Liver (tissue), 9 donors: ENCODE measurements around the gene DNMT3A. TPM values are rescaled to one million over a fixed set of nuclear protein-coding genes. Genes with fewer than 3 reads are reported as not detected.

Experiments used
- DNase-seq: peaks from one replicate; pipeline ENCODE4 v3.0.0-alpha.2; 2017; ENCODE audit warnings: low spot score
- H3K27ac ChIP-seq, 2 donors: one replicate each; pipeline ENCODE4 v1.7.0; 2013; ENCODE audit warnings: inconsistent platforms in 2 of 2, low read length in 2 of 2, control low read depth in 1 of 2, low read depth in 1 of 2, mild to moderate bottlenecking in 1 of 2
- H3K27me3 ChIP-seq, 4 donors: one replicate each; pipeline versions ENCODE4 v1.6.1 to v1.7.0; 2013; ENCODE audit warnings: low read length in 3 of 4, inconsistent platforms in 1 of 4, mild to moderate bottlenecking in 1 of 4, moderate library complexity in 1 of 4; ENCODE audit not compliant: control insufficient read depth in 4 of 4, insufficient read depth in 4 of 4
- H3K36me3 ChIP-seq, 4 donors: one replicate each; pipeline versions ENCODE4 v1.6.1 to v1.7.0; 2013; ENCODE audit warnings: low read length in 3 of 4, mild to moderate bottlenecking in 3 of 4, low read depth in 1 of 4, moderate library complexity in 1 of 4; ENCODE audit not compliant: control insufficient read depth in 4 of 4, insufficient read depth in 3 of 4
- H3K4me1 ChIP-seq, 4 donors: one replicate each; pipeline versions ENCODE4 v1.6.1 to v1.7.0; 2013; ENCODE audit warnings: low read length in 3 of 4, mild to moderate bottlenecking in 3 of 4, moderate library complexity in 1 of 4; ENCODE audit not compliant: control insufficient read depth in 4 of 4, insufficient read depth in 4 of 4
- H3K4me3 ChIP-seq, 3 donors: one replicate each; pipeline versions ENCODE4 v1.6.1 to v1.7.0; 2013; ENCODE audit warnings: low read length in 3 of 3, control low read depth in 1 of 3, low read depth in 1 of 3, mild to moderate bottlenecking in 1 of 3
- H3K9ac ChIP-seq, 2 donors: one replicate each; pipeline ENCODE4 v1.7.0; 2013; ENCODE audit warnings: low read length in 2 of 2, mild to moderate bottlenecking in 2 of 2, moderate library complexity in 2 of 2, control low read depth in 1 of 2, low read depth in 1 of 2
- H3K9me3 ChIP-seq, 4 donors: one replicate each; pipeline versions ENCODE4 v1.6.1 to v1.7.0; 2013; ENCODE audit warnings: low read length in 3 of 4; ENCODE audit not compliant: control insufficient read depth in 4 of 4
- ATF3 ChIP-seq: IDR thresholded peaks from 2 replicates; pipeline ENCODE4 v1.6.1; 2016; ENCODE audit warnings: antibody characterized with exemption
- CTCF ChIP-seq: fragments of 150-350 bp; IDR thresholded peaks from 2 replicates; pipeline ENCODE4 v1.5.1; 2017; ENCODE audit warnings: improper control_type of control experiment, low read depth, low read length; ENCODE audit not compliant: missing input control
- EGR1 ChIP-seq, 2 donors: IDR thresholded peaks; 2 replicates each; pipeline ENCODE4 v1.6.1; 2016 to 2018; ENCODE audit warnings: antibody characterized with exemption in 2 of 2, low read depth in 2 of 2
- FOXA1 ChIP-seq: IDR thresholded peaks from 2 replicates; pipeline ENCODE4 v1.6.1; 2016; ENCODE audit warnings: antibody characterized with exemption
- FOXA2 ChIP-seq: IDR thresholded peaks from 2 replicates; pipeline ENCODE4 v1.6.1; 2016; ENCODE audit warnings: antibody characterized with exemption
- GABPA ChIP-seq, 2 donors: IDR thresholded peaks in 1 of 2; conservative IDR thresholded peaks in 1 of 2; 2 replicates each; pipeline ENCODE4 v1.6.1; 2016; ENCODE audit warnings: antibody characterized with exemption in 2 of 2, mild to moderate bottlenecking in 1 of 2, moderate library complexity in 1 of 2
- HNF4A ChIP-seq, 2 donors: conservative IDR thresholded peaks; 2 replicates each; pipeline ENCODE4 v1.6.1; 2016; ENCODE audit warnings: antibody characterized with exemption in 2 of 2, mild to moderate bottlenecking in 2 of 2
- HNF4G ChIP-seq: IDR thresholded peaks from 2 replicates; pipeline ENCODE4 v1.6.1; 2016; ENCODE audit warnings: antibody characterized with exemption
- JUND ChIP-seq, 2 donors: IDR thresholded peaks; 2 replicates each; pipeline ENCODE4 v1.6.1; 2016; ENCODE audit warnings: antibody characterized with exemption in 2 of 2
- MAX ChIP-seq: IDR thresholded peaks from 2 replicates; pipeline ENCODE4 v1.6.1; 2016; ENCODE audit warnings: antibody characterized with exemption
- NR2F2 ChIP-seq: IDR thresholded peaks from 2 replicates; pipeline ENCODE4 v1.6.1; 2016; ENCODE audit warnings: antibody characterized with exemption
- RAD21 ChIP-seq, 2 donors: IDR thresholded peaks; 2 replicates each; pipeline ENCODE4 v1.6.1; 2016; ENCODE audit warnings: antibody characterized with exemption in 2 of 2, mild to moderate bottlenecking in 2 of 2
- RXRA ChIP-seq, 2 donors: IDR thresholded peaks; 2 replicates each; pipeline ENCODE4 v1.6.1; 2017 to 2018; ENCODE audit warnings: antibody characterized with exemption in 2 of 2, mild to moderate bottlenecking in 1 of 2
- SP1 ChIP-seq: IDR thresholded peaks from 2 replicates; pipeline ENCODE4 v1.6.1; 2018; ENCODE audit warnings: antibody characterized with exemption, mild to moderate bottlenecking
- TAF1 ChIP-seq: conservative IDR thresholded peaks from 2 replicates; pipeline ENCODE4 v1.6.1; 2016; ENCODE audit warnings: antibody characterized with exemption, mild to moderate bottlenecking
- YY1 ChIP-seq: IDR thresholded peaks from 2 replicates; pipeline ENCODE4 v1.6.1; 2016; ENCODE audit warnings: antibody characterized with exemption, mild to moderate bottlenecking
- ZBTB33 ChIP-seq: IDR thresholded peaks from 2 replicates; pipeline ENCODE4 v1.6.1; 2016; ENCODE audit warnings: antibody characterized with exemption
- WGBS: extraction: QIAGEN DNeasy Blood & Tissue Kit; methylation state at CpG from one replicate; pipeline ENCODE4 v1.1.7; 2013; 5-methylcytosine and 5-hydroxymethylcytosine counted together
- polyA plus RNA-seq, 2 donors: library from polyadenylated mRNA; stranded (reverse) in 1 of 2; unstranded in 1 of 2; fragments of 200-250 nt in 1 of 2; fragments of >200 nt in 1 of 2; fragmentation: Nextera tagmentation in 1 of 2; extraction: Ambion mirVana in 1 of 2; gene quantifications; one replicate each; pipeline versions ENCODE4 v1.2.1 to v1.2.3, GENCODE V29; 2013 to 2015
- total RNA-seq, 2 donors: library from RNA; depleted of rRNA; stranded (reverse); fragments of >200 nt; gene quantifications; one replicate each; pipeline ENCODE4 v1.2.3, GENCODE V29; 2014
- donor health status: healthy.
- donor health status: healthy.
- donor health status: healthy.
- donor health status: healthy.
- donor health status: healthy.

The DNMT3A gene
- total and polyA plus RNA-seq, 4 donors = 3.5 to 24.2 (median 8.1) TPM

- DNase-seq = no peak
- Histone ChIP-seq H3K27me3 (no peaks in the 10 kb centered on the region), H3K36me3 (no peaks in the 10 kb centered on the region), H3K4me3 (no peak overlapping the region), H3K27ac (no peak overlapping the region), H3K9ac (no peak overlapping the region), H3K4me1 (peaks cover 4 to 16% (median 12%) of the 10 kb centered on the region in 4 donors), H3K9me3 (no peaks in the 10 kb centered on the region)
- TF ChIP-seq FOXA1 = no peak
- no peak for TF ChIP-seq HNF4G
- TF ChIP-seq GABPA (IDR thresholded peaks at IDR 0.05 in 1 of 2, conservative IDR thresholded peaks at IDR 0.05 in 1 of 2) = no peak
- no peak for TF ChIP-seq YY1
- no peak for TF ChIP-seq SP1
- TF ChIP-seq HNF4A (conservative IDR thresholded peaks at IDR 0.05) = no peak
- no peak for TF ChIP-seq EGR1 (IDR thresholded peaks at IDR 0.05; ENCODE audit: low read depth in 2 of 2)
- no peak for TF ChIP-seq NR2F2
- no peak for TF ChIP-seq FOXA2
- TF ChIP-seq ZBTB33 = no peak
- no peak for TF ChIP-seq JUND (IDR thresholded peaks at IDR 0.05)
- TF ChIP-seq RAD21 (IDR thresholded peaks at IDR 0.05) = no peak
- no peak for TF ChIP-seq MAX
- no peak for TF ChIP-seq ATF3
- TF ChIP-seq RXRA (IDR thresholded peaks at IDR 0.05) = no peak
- TF ChIP-seq TAF1 = no peak
- WGBS = 94% methylated on average over 8 of the region's 8 CpGs
Observed at GRCh38 chr2:25334482-25334881, 7.2 kb downstream of the DNMT3A start.

GRCh38 chr2:25333981-25334380 is 7.7 kb downstream of the DNMT3A start:
- H3K9ac ChIP-seq = no peak overlapping the region
- H3K27me3 ChIP-seq = no peaks in the 10 kb centered on the region
- peaks cover 4 to 16% (median 10%) of the 10 kb centered on the region in 4 donors for H3K4me1 ChIP-seq
- no peaks in the 10 kb centered on the region for H3K36me3 ChIP-seq
- DNase-seq = no peak
- no peaks in the 10 kb centered on the region for H3K9me3 ChIP-seq
- no peak overlapping the region for H3K4me3 ChIP-seq
- WGBS = 69% methylated on average over 4 of the region's 4 CpGs
- TF ChIP-seq RXRA (IDR thresholded peaks at IDR 0.05) (no peak), MAX (no peak), HNF4A (conservative IDR thresholded peaks at IDR 0.05) (no peak), RAD21 (IDR thresholded peaks at IDR 0.05) (no peak), SP1 (no peak), GABPA (IDR thresholded peaks at IDR 0.05 in 1 of 2, conservative IDR thresholded peaks at IDR 0.05 in 1 of 2) (no peak)
- H3K27ac ChIP-seq = no peak overlapping the region

- TF ChIP-seq YY1 (no peak), EGR1 (IDR thresholded peaks at IDR 0.05; ENCODE audit: low read depth in 2 of 2) (no peak), ATF3 (no peak), CTCF (no peak), FOXA2 (no peak)
- Histone ChIP-seq H3K9ac (no peak overlapping the region), H3K9me3 (no peaks in the 10 kb centered on the region), H3K4me3 (no peak overlapping the region), H3K27ac (no peak overlapping the region), H3K27me3 (no peaks in the 10 kb centered on the region), H3K36me3 (no peaks in the 10 kb centered on the region), H3K4me1 (peaks cover 4 to 13% (median 8%) of the 10 kb centered on the region in 4 donors)
- no peak for DNase-seq
- 91% methylated on average over 9 of the region's 9 CpGs for WGBS
Observed at GRCh38 chr2:25332571-25332970, 9.2 kb downstream of the DNMT3A start.
